HG03045 (cell line): ENCODE data around the gene KSR2.

ENCODE experiments used
- ATAC-seq: cut with Tn5 transposase; IDR thresholded peaks from one replicate; pipeline ENCODE4 v1.9.1; 2021; ENCODE audit warnings: mild to moderate bottlenecking, moderate library complexity; ENCODE audit not compliant: unreplicated experiment

KSR2 gene

DNA sequence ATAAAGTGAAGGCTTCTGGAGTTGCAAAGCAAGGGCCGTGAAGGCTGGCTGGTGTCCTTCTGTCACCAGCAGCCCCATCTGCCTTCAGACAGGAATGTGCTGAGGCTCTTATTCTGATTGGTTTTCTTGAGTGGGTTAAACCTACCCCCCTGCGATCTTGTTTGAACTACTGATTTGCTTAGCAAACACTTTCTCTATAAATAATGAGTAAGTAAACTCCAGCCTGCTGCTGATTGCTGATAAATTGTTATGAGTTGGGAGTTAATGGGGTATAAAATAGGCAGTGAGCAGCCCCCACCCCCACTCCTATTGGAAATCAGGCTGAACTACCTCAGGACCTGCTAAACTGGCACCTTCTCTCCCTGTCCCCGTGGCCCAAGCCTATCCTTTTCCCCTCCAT is 461.2 kb downstream of the KSR2 start:
- ATAC-seq, result no peak

DNA sequence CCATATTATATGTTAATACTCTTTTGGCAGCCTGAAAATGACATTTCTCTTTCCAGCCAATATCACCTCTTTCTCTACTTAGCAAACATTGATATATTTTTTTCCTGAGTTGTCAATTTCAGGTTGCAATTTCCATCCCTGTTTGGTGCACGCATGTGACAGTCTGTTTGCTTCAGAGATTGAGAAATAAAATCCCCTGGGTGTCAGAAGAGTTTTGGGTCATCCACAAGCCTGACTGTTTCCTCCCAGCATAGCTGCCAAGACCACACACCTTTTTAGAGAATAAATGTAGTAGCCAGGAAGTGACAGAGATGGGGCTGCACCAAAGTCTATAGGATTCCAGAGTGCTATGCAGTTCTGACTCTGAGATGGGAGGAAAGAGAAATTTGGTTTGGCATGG is 462.5 kb downstream of the KSR2 start:
- no peak for ATAC-seq

DNA sequence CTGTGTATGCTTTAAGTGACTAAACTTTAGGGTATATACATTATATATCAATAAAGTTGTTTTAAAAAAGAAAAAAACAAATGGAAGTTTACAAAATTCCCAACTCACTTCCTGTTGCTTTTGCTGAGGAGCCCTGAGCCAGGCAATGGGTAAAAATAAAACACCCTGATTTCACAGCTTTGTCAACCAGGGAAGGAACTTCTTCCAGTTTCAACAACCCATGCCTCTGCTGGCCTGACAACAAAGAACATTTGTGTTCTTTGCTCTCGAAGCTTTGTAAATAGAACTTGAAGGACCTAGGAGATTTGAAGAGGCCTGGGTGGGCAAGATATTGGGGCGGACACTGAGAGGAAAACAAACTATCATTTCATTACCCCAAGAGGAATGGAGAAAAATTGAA is 466.2 kb downstream of the KSR2 start:
- no peak for ATAC-seq

DNA sequence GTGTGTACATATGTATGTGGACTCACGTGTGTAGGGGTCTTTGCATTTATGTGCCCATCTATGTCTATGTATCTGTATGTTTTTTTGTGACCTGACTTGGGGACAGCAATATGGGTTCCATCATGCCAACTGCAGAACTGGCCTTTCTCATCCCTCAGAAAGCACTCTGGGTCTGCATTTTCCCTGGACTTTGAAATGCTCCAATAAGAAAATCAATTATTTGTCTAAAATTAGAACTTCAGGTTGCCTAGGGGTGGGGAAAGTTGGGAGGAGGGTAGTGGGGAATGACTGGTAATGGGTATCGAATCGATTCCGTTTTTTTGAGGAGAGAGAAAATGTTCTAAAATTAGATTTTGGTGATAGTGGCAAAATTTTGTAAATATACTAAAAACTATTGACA is 466.6 kb downstream of the KSR2 start:
- no peak for ATAC-seq

DNA sequence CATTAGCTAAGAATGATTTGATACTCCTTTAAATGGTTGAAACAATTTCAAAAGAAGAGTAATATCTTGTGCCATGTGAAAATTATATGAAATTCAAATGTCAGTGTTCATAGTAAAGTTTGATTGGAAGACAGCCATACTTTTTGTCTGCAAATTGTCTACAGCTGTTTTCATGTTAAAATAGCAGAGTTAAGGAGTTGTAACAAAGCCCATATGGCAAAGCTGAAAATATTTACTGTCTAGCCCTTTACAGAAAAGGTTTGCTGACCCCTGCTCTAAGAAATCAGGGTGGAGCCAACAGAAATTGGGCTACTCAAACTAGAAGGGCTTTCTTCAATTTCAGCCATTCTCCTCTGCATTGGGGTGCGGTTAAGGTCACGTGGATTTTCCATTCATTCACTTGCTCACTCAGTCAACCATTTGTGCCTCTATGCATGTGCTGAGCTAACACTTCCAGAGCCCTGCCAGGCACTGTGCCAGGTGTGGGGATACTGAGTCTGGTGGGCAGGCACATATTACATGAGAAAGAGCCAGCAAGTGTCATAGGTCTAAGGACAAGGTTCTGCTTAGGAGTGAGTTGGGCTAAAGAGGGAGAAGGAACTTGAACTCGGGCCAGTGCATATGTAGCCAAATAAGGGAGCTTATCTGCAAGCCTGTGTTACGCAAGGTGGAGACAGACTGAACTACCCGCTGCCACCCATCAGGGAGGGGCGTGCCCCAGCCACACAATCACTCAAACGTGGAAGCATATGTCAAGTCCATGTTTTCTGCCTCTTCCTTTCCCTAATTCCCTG is 467.5 kb downstream of the KSR2 start:
- no peak for ATAC-seq

DNA sequence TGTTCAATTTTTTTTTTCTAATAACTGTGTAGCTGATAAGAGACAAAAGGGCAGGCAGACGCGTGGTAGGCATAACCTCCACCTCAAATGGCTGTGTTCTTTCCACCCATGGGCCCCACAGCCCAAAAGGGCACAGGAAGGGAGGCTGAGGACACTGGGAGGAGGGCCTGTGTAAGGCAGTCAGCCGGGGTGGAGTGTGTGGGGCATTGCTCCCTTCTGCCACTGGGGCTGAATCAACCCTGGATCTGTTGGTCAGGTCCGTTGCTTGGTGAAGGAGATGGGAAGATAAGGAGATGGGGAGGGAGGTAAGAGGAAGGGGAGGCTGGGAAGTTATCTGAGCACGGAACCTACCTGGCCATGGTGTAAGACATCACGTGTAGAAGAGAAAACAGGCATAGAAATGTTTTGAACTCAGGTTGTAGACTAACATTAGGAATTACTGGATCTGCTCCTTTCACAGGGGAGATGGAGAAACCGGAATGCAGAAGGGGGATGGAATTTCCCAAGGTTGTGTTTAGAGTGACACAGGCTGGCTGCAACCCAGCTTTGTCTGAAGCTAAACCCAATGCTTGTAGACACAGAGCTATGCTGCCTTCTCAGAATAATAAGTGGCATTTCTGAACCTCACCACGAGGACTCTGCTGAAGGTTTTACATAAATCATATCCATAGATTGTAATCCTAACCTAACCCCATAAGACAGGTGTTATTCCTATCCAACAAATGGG is 468.9 kb downstream of the KSR2 start:
- ATAC-seq, result no peak

DNA sequence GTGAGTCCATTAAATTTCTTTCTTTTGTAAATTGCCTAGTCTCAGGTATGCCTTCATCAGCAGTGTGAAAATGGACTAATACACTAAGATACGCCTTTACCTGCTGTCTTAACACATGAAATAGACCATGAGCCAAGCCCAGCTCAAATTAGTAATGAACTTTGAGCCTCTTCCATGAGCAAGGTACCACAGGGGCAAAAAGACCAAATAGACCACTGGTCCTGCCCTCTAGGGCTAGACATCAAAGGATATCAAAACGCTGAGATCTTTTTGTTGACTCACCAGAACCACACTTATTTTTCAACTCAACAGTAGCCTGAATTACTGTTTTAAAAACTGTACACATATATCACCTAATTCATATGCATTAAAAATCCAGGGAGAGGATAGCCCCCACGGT is 469.9 kb downstream of the KSR2 start:
- no peak for ATAC-seq

DNA sequence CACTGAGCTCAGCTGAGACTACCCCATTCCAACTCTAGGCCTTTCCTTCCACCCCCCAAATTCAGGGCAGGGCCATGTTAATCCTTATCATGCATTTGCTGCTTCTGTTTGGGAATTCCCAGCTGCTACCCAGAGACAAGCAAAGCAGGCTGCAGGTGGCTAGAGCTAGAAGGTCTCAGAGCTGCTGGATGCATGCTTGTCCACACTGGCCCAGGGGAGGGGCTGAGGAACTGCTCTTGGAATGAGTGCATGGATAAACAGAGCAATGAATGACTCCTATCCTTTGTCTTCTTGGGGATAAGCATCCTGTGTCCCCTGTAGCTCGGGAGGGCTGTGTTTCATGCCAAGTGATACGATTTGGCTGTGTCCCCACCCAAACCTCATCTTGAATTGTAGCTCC is 470.5 kb downstream of the KSR2 start:
- ATAC-seq, result no peak

DNA sequence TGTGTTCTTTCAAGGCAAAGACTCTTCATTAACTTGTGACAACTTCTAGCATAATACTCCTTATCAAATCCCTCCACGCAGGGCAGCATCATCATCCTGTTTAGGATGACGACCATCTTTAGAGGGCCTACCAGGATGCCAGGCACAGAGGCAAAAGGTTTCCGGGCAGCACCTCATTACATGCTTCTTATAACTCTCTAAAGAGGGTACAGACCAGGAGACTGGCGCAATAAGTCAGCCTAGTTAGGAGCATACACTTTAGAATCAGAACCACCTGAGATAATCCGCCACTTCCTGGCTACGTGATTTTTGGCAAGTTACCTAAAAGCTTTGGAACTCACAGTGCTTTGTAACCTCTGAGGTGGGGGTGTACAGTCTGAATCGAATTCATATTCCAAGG is 471.4 kb downstream of the KSR2 start:
- no peak for ATAC-seq

DNA sequence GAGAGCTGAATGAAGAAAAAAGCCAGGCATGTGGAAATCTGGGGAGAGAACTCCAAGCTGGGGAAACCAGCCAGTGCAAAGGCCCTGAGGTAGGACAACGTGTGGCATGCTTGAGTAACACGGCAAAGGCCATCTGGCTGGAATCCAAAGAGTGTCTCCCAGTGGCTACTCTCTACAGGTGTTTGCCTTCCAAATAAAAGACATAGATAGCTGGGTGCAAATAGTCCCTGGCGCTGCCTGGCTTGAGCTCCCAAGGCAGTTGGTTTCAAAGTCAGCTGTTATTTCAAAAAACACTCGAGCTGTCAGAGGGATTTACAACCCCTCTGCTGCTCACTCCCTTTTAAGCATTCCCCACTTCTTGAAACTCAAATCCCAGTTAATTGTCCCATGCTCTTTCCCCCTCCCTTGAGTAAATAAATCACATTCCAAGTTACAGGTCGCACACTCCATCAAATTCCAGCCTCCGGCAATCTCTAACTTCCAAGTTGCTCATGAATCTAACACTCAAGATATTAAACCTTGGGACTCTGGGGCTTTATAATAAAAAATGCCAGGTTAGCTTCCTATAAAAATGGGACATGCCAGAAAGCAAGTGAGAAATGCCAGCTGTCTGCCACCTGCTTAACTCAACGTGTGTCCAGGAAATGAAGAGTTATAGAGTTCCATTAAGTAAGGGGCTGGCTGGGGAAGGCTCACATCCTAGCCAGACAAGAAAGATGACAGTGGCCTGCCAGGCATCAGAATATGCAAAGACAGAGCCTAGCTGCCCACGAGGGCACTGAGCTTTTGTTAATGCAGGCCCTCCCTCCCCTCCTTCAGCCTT is 473.7 kb downstream of the KSR2 start:
- no peak for ATAC-seq

DNA sequence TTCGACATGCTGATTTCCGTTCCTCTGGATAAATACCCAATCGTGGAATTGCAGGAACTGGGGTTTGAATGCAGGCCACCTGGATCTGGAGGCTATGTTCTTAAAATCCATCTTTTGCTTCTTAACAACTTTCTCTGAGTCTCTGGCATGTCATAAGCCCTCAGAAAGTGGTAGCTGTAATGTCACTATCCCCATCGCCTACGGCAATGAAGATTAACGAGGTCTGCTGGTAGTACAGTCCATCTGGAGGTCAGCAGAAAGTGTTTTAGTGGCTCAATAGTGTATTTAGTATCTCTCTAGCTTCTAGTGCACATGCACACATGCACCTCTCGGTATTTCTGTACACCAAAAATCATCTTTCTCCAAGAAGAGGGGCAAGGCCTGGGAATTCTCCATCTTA is 477.1 kb downstream of the KSR2 start:
- ATAC-seq, result no peak

DNA sequence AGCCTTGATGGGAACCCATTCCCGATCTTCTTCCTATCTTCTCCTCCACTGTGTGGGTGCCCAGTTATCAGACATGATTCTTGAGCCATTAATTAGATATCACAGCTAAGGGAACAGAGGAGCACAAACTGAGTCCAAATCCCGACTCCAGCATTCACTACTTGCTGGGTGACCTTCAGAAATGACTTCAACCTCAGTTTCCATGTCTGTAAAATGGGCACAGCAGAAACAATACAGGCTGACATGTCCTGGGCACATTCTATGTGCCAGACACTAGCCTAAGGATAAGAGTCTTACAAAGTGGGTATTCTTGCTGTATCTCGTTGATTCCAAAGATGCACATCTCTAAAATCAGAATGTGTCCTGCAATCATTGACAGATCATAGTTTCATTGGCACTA is 478.7 kb downstream of the KSR2 start:
- no peak for ATAC-seq

DNA sequence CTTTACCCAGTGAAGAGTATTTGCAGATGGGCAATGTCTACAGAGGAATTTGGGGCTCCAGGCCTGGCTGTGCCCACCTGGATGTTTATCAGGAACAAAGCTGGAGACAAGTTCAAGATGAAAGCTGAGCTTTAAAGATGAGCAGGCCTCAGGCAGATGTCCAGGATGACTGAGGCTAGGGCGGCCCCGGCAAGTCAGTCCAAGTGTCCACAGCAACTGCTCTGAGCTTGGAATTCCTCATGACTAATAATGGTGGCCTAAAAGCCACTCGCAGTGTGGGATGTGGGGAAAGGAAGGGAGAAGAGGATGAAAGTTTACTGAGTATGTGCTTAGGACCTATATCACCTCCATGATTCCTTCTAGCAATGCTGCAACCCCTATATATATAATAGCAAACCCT is 479.1 kb downstream of the KSR2 start:
- ATAC-seq, result no peak

DNA sequence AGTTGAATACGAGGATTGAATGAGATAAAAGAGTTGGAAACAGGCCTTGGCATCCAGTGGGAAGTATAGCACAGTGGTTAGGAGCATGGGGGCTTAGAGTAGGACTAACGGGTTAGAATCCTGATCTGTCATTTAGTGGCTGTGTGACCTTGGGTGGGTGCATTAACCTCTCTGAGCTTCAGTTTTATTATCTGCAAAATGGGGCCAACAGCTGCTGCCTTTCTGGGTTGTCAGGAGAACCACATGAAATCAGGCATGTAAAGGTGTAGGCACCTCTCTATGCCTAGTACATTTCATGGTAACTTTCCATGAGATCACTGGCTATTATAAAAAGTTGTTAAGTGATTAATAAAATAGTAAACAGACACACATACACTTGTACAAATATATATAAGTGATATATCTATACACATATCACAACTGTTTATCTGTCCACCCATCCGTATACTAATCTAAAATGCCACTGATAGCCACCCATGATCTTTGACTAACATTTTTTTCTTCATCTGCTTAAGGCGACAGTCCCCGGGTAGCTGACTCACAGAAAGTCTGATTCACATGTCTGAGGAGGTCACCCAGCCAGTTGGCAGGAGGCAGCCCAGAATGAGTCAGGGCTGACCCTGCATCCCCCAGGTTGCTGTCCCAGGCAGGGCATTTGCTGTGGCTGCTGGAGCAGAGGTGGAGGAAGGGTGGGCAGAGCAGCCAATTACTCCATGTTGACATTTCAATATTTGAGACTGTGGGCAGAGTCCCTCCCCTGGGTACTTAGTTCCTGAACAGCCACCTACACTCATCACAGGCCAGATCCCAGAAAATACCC is 481.7 kb downstream of the KSR2 start:
- ATAC-seq, result no peak

DNA sequence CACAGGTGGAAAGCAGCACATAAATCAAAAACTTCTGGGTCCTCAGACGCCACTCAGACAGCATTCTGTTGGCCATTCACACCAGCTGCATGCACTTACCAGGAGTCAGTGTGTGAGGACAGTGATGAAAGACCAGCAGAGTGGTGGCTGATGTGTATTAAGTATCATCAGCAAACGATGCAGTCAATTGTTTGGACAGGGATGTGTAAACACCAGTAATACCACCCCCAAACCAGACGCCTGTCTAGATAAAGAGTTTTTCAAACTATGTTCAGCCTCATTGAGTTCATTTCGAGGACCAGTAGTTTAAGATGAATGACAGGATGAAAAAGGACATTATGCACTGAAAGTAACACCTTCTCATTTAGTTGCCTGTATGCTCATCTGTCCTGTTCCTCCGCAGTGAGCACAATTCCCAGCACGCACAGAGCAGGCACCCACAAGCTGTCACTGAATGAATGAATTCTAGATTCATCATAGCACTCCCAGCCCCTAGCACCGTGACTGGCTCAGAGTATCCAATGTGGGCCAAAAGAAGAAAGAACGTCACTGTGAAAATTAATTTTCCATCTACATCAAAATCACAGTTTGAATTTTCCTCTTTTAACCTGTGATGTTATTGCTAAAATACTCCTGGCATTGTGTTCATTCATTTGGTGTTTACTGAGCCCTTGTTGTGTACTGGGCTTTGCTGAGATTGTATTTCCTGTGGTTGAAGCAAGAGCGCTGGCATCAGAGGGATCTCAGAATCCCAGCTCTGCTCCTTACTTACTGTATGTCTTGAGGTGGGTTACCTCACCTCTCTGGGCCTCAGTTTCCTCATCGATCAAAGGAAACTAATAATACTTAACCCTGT is 482.6 kb downstream of the KSR2 start:
- ATAC-seq, result no peak

DNA sequence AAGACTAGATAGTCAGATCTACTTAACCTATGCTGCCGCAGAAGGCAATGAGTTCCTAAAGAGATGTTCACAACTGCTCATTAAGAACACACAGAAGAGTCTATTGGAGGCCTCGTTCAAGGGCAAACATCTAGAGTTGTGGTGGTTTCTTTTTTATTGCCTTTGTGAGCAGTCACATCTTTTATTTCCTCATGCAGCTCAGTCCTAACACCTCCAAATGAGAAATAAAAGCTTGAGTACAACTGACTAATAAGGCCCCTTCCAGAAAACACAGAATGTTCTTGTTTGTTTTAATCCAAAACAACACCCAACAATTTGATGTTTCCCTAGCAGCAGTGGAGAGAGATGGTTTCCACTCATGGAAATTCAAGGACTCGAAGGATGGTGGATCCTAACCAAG is 483.9 kb downstream of the KSR2 start:
- no peak for ATAC-seq

DNA sequence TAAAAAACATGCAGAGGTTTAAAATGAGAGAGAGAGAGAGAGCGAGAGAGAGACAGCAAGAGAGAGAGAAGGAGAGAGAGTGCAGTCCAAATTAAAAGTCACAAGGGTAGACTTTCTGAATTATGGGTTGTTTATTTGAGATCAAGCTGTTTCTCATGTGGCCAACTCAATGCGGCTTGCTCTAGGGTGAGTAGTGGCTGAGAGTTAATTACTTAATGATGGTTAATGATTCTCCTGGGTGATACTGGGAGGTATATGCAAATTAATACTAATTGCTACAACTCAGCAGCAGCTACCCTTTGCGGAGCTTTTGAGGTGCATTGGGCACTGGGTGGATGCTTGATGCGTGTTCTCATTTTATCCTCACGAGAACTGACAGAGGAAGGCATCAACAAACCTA is 485.3 kb downstream of the KSR2 start:
- ATAC-seq, result no peak

DNA sequence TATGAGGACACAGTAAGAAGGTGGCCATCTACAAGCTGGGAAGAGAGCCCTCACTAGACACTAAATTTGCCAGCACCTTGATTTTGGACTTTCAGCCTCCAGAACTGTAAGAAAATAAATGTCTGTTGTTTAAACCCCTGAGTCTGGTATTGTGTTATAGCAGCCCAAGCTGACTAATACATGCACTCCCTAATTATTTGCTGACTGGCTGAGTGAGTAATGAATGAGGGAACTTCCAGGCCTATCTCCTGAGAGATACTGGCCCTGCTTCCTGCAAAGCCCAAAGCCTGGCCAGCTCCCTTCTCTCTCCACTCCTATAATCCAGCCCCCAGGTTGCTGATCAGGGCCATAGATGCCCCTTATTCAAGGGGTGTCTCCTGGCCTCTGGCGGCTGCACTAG is 487.3 kb downstream of the KSR2 start:
- ATAC-seq, result no peak

DNA sequence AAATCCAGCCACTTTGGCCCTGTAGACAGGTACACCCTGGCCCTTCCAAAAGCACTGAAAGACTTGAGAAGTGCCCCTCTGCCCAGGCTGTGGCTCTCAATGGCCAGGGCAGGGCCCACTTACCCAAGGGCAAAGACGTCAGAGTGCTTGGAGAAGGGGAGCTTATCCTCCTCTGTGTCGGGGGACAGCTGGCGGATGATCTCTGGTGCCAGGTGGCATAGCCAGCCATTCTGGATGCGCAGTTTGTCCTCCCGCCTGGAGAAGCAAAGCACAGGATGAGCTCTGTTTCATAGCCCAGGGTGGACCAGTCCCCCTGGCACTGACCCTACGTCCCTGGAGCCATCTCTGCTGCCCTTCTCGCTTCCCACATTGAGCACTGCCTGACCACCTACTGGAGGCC is 492.4 kb downstream of the KSR2 start:
- ATAC-seq, result no peak

DNA sequence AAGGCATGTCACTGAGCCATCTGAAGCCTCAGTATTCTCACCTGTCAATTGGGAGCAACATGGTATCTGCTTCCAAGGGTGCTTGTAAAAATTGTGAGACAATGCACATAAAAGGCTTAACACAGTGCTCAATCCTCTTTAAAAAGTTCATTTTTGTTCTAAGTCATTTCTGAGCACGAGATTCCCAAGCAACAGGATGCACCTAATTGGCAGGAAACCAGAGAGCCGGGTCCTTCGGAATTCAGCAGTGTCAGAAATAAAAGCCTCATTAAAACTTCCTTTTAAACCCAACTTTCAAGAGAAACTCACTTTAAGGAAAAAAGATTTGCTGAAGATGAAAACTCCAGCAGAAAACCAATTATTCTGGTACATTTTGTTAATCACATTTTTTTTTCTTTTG is 494.9 kb downstream of the KSR2 start:
- ATAC-seq, result no peak
